SU-DHL-6 (cell line): Measurements from ENCODE around the gene OTX1.

Experiments used
- H2AFZ ChIP-seq: fragments of 200-600 bp; sonication (generic); 2 replicates; pipeline ENCODE4 v1.6.1; 2014; ENCODE audit warnings: low read depth, mild to moderate bottlenecking, moderate library complexity, mixed read lengths, antibody characterized with exemption, low read length; ENCODE audit not compliant: severe bottlenecking
- H3F3A ChIP-seq: fragments of 200-600 bp; shearing (Covaris generic); 2 replicates; pipeline ENCODE4 v1.6.0; 2016; ENCODE audit warnings: antibody characterized with exemption, mild to moderate bottlenecking; ENCODE audit not compliant: insufficient read depth
- H3K27ac ChIP-seq: fragments of 200-600 bp; sonication (generic); 2 replicates; pipeline ENCODE4 v1.5.1; 2016; ENCODE audit warnings: low read depth, mild to moderate bottlenecking, low read length, moderate library complexity, mixed read lengths
- H3K27me3 ChIP-seq: fragments of 200-600 bp; sonication (generic), shearing (Covaris generic); 2 replicates; pipeline ENCODE4 v1.6.0; 2014; ENCODE audit warnings: mild to moderate bottlenecking, low read length
- H3K36me3 ChIP-seq: fragments of 200-600 bp; sonication (generic); 2 replicates; pipeline ENCODE4 v1.6.1; 2014; ENCODE audit warnings: mild to moderate bottlenecking, low read length, mixed read lengths
- H3K4me2 ChIP-seq: fragments of 300-600, 200-600 bp; shearing (Covaris generic), sonication (generic); 2 replicates; pipeline ENCODE4 v1.6.0; 2014; ENCODE audit warnings: low read length, low read depth, mild to moderate bottlenecking; ENCODE audit not compliant: poor library complexity, severe bottlenecking
- H3K4me3 ChIP-seq: fragments of 200-600 bp; sonication (generic); 2 replicates; pipeline ENCODE4 v1.5.1; 2014; ENCODE audit warnings: antibody characterized with exemption, low read length, mild to moderate bottlenecking, mixed read lengths; ENCODE audit not compliant: insufficient read depth, poor library complexity, severe bottlenecking
- H3K79me2 ChIP-seq: fragments of 200-600 bp; sonication (generic); 2 replicates; pipeline ENCODE4 v1.6.1; 2014; ENCODE audit warnings: mild to moderate bottlenecking, low read length, moderate library complexity; ENCODE audit not compliant: insufficient read depth
- H3K9ac ChIP-seq: fragments of 200-600 bp; sonication (generic); 2 replicates; pipeline ENCODE4 v1.7.0; 2014; ENCODE audit warnings: mild to moderate bottlenecking, low read length
- H3K9me2 ChIP-seq: fragments of 200-600 bp; sonication (generic); replicated peaks from 2 replicates; pipeline ENCODE4 v1.6.1; 2014; ENCODE audit warnings: low read length; ENCODE audit not compliant: insufficient read depth
- H3K9me3 ChIP-seq: fragments of 200-600 bp; sonication (generic); 2 replicates; pipeline ENCODE4 v1.6.1; 2014; ENCODE audit warnings: low read length, mixed read lengths; ENCODE audit not compliant: insufficient read depth
- H4K20me1 ChIP-seq: fragments of 200-600 bp; sonication (generic); 2 replicates; pipeline ENCODE4 v1.6.1; 2014; ENCODE audit warnings: low read depth, mild to moderate bottlenecking, antibody characterized with exemption, low read length, moderate library complexity, mixed read lengths
- CTCF ChIP-seq: fragments of 200-600 bp; sonication (generic); IDR thresholded peaks from one replicate; pipeline ENCODE4 v1.5.1; 2017; ENCODE audit warnings: antibody characterized with exemption, mild to moderate bottlenecking, low read length, moderate library complexity; ENCODE audit not compliant: insufficient read depth, poor library complexity, severe bottlenecking
- EZH2phosphoT487 ChIP-seq: fragments of 200-600 bp; sonication (generic), shearing (Covaris generic); conservative IDR thresholded peaks from 2 replicates; pipeline ENCODE4 v1.6.1; 2018; ENCODE audit warnings: mild to moderate bottlenecking, antibody characterized with exemption, low read length, moderate library complexity, mixed read lengths

Gene OTX1

GRCh38 chr2:63048367-63049171 is 2.1 kb upstream of the OTX1 start:
- H3K27ac ChIP-seq = no peak overlapping the region
- H3K9me2 ChIP-seq = no peaks in the 10 kb centered on the region
- H2AFZ ChIP-seq = no peak overlapping the region
- H3K4me2 ChIP-seq = no peak overlapping the region
- no peak overlapping the region for H3K9ac ChIP-seq
- H3K36me3 ChIP-seq = no peaks in the 10 kb centered on the region
- TF ChIP-seq CTCF = no peak
- TF ChIP-seq EZH2phosphoT487 = no peak
- no peaks in the 10 kb centered on the region for H3K27me3 ChIP-seq
- no peak overlapping the region for H3K4me3 ChIP-seq
- H3F3A ChIP-seq = no peaks in the 10 kb centered on the region
- no peaks in the 10 kb centered on the region for H4K20me1 ChIP-seq
- H3K79me2 ChIP-seq = no peaks in the 10 kb centered on the region; the same call in 1 of the 2 replicates
- no peaks in the 10 kb centered on the region for H3K9me3 ChIP-seq

GRCh38 chr2:63049211-63049969 is 1.2 kb upstream of the OTX1 start:
- peak overlapping the region; percentile 61 for H3K4me2 ChIP-seq
- TF ChIP-seq CTCF = no peak
- TF ChIP-seq EZH2phosphoT487 = no peak
- no peaks in the 10 kb centered on the region for H3K9me3 ChIP-seq
- peak overlapping the region; percentile 69 for H3K4me3 ChIP-seq
- H3K9ac ChIP-seq = peak overlapping the region; percentile 71
- H4K20me1 ChIP-seq = no peaks in the 10 kb centered on the region
- H3K9me2 ChIP-seq = no peaks in the 10 kb centered on the region
- H3K27me3 ChIP-seq = no peaks in the 10 kb centered on the region
- H3K79me2 ChIP-seq = no peaks in the 10 kb centered on the region; the same call in 1 of the 2 replicates
- no peaks in the 10 kb centered on the region for H3K36me3 ChIP-seq
- H3K27ac ChIP-seq = no peak overlapping the region
- H2AFZ ChIP-seq = peak overlapping the region; percentile 80
- H3F3A ChIP-seq = no peaks in the 10 kb centered on the region

DNA sequence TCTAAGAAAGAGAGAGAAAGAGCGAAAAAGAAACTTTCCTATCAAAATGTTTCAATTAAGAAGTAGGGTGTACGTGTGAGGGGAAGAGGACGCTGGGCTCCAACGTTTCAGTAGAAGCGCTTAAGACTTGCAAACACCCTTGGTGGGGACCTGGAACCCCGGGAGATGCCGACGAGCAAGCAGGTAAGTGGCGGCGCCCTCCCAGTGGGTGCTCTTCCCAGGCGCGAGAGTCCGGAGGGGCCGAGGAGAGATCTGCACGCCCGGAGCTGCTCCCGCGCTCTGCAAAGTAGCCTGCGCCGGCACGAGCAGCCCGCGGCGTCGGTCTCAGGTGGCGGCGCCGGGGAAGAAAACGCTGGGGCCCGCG is 678 bp upstream of the OTX1 start:
- Histone ChIP-seq H3K36me3 (no peaks in the 10 kb centered on the region), H3F3A (no peaks in the 10 kb centered on the region), H3K27me3 (no peaks in the 10 kb centered on the region), H3K9me2 (no peaks in the 10 kb centered on the region), H3K9ac (peak overlapping the region; percentile 71), H4K20me1 (no peaks in the 10 kb centered on the region), H3K27ac (peak overlapping the region; percentile 58), H3K4me3 (peak overlapping the region; percentile 69), H3K79me2 (no peaks in the 10 kb centered on the region; the same call in 1 of the 2 replicates), H3K9me3 (no peaks in the 10 kb centered on the region), H3K4me2 (peak overlapping the region; percentile 61), H2AFZ (peak overlapping the region; percentile 80)
- no peak for TF ChIP-seq CTCF
